Measurements from ENCODE around the gene CLK3.

CLK3 gene

GRCh38 chr15:74603789-74604705 lies 11.6 kb upstream of the CLK3 start:
- DNase-seq = no peak

GRCh38 chr15:74604983-74605794 lies 10.4 kb upstream of the CLK3 start:
- DNase-seq = peak; percentile 12

GRCh38 chr15:74605795-74606150 lies 9.9 kb upstream of the CLK3 start:
- no peak for DNase-seq

DNA sequence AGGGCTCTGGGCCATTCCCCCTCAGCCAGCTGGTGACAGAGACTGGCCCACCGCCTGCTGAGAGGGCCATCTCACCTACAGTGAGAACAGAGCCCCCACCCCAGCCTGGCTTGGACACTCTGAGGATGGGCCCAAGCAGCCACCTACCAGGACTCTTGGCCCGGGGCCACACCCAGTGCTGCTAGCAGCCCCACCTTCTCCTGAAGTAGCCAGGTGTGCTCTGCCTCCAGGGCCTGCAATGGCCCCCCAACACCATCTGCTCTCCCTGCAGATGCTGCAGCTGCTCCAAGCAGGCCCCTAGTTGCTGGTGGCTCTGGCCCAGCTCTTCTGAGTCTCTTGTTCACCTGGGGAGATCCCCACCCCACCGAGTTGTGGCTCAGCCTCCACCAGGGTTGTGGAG lies 6.8 kb upstream of the CLK3 start:
- DNase-seq = no peak

DNA sequence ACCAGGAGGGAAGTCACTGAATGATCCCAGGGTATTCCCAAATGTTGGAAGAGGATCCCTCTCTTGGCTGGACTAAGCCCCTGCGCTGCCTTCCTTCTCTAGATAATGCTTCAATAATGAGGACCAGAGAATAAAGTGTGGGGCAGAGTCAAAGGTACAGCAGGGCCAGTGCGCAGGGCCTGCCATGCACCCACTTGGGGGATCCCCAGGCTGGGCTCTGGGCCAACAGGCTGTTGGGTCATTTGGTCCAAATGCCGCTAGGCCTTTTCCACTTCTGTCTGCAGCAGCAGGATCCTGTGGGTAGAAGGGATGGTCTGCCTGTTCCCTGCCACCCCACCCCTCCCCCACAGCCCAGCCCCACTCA lies 5.7 kb upstream of the CLK3 start:
- no peak for DNase-seq

GRCh38 chr15:74610302-74610951 lies 5.2 kb upstream of the CLK3 start:
- no peak for DNase-seq

DNA sequence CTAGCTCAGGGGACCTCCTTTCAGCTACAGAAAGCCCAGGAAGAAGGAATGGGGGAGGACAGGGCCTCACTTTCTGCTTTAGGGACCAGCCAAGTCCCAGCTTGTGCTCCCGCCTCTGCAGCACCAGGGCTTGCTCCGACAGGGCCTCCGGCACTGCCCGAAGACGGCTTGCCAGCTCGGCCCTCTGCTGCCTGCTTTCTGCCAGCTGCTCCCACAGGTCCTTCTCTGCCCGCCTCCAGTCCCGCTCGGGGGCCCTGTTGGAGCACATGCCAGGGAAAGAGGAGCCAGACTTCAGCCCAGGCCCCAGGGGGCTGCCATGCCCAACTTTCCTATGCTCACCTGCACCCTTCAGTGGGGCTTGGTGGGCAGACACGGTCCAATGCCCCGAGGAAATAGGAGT lies 4.3 kb upstream of the CLK3 start:
- DNase-seq = no peak

- no peak for DNase-seq
These were observed 3.8 kb upstream of the CLK3 start for GRCh38 chr15:74611834-74612233.

- no peak for DNase-seq
These were observed 3.0 kb upstream of the CLK3 start for GRCh38 chr15:74612677-74613076.

- DNase-seq = no peak
These were observed 2.3 kb upstream of the CLK3 start for GRCh38 chr15:74613089-74613952.

DNA sequence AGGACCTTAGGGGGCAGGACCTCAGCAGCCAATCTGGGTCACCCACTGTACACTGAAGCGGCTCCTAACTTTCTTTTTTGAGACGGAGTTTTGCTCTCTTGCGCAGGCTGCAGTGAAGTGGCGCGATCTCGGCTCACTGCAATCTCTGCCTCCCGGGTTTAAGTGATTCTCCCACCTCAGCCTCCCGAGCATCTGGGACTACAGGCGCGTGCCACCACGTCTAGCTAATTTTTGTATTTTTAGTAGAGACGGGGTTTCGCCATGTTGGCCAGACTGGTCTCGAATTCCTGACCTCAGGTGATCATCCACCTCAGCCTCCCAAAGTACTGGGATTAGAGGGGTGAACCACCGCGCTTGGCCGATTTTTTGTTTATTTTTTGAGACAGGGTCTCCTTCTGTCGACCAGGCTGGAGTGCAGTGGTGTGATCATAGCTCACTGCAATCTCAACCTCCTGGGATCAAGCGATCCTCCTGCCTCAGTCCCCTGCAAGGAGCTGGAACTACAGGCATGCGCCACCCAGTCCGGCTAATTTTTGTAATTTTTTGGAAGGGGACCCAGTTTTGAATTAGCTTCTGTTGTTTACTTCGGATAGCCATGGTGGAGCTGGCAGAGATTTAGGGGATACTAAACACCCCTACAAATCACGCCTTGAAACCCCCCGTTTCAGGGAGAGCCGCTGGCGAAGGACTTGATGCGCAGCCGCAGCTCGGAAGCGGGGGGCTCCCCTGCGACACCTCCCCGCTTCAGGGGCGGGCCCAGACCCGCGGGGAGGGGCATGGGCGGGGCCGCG lies 1.5 kb upstream of the CLK3 start:
- no peak for DNase-seq

GRCh38 chr15:74614744-74615507 lies 710 bp upstream of the CLK3 start:
- no peak for DNase-seq

- DNase-seq = no peak
These were observed 817 bp downstream of the CLK3 start for GRCh38 chr15:74616366-74616939.

GRCh38 chr15:74616996-74617395 lies 1.4 kb downstream of the CLK3 start:
- no peak for DNase-seq

DNA sequence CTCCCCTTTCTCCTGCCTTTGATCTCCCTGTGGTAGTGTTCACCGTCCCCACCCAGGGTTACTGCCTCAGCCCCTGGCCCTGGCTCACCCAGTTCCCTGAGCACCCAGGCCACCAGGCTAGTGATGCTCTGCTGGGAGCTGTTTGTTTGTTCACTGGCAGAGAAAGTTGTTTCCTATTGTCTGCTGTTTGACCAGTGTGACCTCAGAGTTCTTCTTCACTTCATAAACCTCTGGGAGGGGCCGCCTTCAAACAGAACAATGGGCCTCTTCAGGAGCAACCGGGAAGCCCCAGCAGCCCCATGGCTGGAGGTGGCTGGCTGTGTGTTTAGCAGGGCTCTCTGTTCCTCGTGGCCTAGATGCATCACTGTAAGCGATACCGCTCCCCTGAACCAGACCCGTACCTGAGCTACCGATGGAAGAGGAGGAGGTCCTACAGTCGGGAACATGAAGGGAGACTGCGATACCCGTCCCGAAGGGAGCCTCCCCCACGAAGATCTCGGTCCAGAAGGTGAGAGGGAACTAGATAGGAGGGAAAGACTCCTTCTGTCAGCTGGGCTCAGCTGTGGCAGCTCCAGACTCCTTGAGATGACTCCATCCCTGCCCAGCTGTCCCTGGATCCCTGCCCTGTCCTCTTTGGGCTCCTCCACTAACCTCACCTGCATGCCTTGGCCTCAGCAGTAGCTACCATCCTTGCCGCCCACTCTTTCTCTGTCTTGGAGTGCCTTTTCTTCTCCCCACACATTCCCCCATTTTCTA lies 3.4 kb downstream of the CLK3 start:
- DNase-seq = no peak

DNA sequence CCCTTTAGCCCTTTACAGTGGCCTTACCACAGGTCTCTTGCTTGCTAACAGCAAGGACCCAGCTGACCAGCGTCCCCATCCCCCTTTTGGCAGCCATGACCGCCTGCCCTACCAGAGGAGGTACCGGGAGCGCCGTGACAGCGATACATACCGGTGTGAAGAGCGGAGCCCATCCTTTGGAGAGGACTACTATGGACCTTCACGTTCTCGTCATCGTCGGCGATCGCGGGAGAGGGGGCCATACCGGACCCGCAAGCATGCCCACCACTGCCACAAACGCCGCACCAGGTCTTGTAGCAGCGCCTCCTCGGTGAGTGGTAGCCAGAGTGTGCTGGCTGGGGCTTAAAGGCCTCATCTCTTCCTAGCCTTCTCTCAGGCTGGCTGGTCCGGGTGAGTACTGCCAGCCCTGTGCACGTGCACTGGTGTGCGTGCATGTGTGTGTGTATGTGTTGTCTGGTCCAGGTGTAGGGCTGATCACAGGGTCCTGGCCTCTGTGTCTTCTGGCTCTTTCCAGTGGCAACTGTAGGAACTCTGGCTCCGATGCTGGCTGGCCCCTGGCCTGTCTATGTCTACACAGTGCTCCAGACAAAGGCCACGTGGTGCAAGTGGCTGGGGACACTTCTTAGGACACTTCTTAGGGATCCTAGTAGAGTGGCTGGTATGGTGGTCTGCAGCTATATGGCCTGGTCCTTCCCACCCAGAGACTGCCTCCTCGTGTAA lies 4.4 kb downstream of the CLK3 start:
- no peak for DNase-seq

DNA sequence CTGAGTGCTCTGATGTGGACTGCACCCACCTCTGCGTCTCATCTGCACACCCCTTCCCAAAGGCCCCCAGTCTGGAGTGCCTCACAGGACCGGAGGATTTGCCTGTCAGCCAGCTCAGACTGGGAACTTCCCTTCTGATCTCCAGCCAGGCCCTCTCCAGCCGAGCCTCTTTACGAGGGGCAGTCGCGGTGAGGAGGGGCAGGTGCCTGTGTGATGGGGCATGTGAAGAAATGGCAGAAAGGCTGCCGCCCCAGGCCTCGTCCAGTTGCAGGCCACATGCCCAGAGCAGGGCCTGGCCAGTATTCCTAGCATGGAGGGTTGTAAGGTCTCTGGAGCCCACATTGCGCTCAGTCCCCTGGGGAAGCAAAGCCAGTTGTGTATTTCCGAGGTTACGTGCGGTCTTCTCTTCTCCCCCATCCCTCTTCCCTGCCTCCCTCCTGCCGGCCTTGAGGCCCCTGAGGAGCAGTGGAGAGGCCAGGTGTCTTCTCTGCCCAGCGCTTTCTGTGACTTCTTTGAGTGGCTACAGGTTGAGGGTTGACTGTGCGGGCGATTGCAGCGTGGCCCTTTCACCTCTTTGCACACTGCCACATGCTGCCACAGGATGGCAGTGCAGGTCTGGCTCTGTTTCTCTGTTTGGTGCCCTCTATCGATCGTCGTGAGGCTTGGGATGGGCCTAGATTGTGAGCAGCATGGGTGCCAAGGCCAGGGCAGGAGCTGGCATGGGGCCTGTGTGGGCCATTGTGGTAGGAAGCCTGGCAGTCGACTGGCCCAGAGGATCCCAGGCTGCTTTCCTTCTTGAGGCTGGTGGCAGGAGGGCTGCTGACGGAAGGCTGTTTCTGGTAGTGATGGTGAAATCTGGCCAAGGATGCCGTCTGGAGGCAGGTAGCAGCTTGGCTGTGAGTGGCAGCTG lies 5.3 kb downstream of the CLK3 start:
- no peak for DNase-seq

DNA sequence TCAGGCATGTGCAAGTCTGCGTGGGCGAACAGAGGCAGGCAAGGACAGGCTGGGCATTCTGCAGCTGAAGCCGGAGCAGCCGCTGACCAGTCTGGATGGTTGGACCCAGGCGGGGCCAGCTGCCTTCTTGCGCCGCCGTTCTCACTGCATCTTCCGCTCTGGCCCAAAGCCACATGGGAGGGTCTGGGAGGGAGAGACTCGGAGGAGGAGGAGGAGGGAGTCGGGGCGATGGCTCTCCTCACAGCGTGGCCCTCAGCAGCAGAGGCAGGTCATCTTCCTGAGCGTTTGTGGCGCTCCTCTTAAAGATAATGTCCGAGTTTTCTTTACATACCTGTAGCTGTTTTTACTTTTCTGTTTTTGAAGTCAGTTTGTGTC lies 5.9 kb downstream of the CLK3 start:
- DNase-seq = no peak

Measured in NCI-H2029 treated with DMSO at 0.1 percent for 48 hours (cell line).